Aorta (tissue), 5 donors: ENCODE measurements around the gene SPEF2. TPM values are rescaled to one million over a fixed set of nuclear protein-coding genes. Genes with fewer than 3 reads are reported as not detected.

Experiments
- ATAC-seq: fragments of 200-7000 bp; cut with Tn5 transposase; one replicate; pipeline ENCODE4 v1.9.1; 2022; ENCODE audit warnings: moderate library complexity; ENCODE audit not compliant: low FRiP score
- DNase-seq, 2 donors: peaks; one replicate each; pipeline ENCODE4 v3.0.0-alpha.2; 2020
- H3K27ac ChIP-seq, 2 donors: one replicate each; pipeline ENCODE4 v1.5.1; 2013; ENCODE audit warnings: low read length in 2 of 2, mild to moderate bottlenecking in 2 of 2, moderate library complexity in 2 of 2, control low read depth in 1 of 2, inconsistent platforms in 1 of 2, low read depth in 1 of 2
- H3K27me3 ChIP-seq, 2 donors: one replicate each; pipeline ENCODE4 v1.6.1; 2013; ENCODE audit warnings: control low read depth in 1 of 2, low read length in 1 of 2, mild to moderate bottlenecking in 1 of 2, moderate library complexity in 1 of 2; ENCODE audit not compliant: insufficient read depth in 2 of 2, control insufficient read depth in 1 of 2
- H3K36me3 ChIP-seq, 2 donors: one replicate each; pipeline ENCODE4 v1.6.1; 2013; ENCODE audit warnings: control low read depth in 1 of 2, low read length in 1 of 2, mild to moderate bottlenecking in 1 of 2; ENCODE audit not compliant: insufficient read depth in 2 of 2, control insufficient read depth in 1 of 2
- H3K4me1 ChIP-seq, 2 donors: one replicate each; pipeline ENCODE4 v1.6.1; 2013; ENCODE audit warnings: low read length in 2 of 2, control low read depth in 1 of 2, mild to moderate bottlenecking in 1 of 2, moderate library complexity in 1 of 2; ENCODE audit not compliant: insufficient read depth in 2 of 2, control insufficient read depth in 1 of 2
- H3K4me3 ChIP-seq, 2 donors: one replicate each; pipeline ENCODE4 v1.5.1; 2013; ENCODE audit warnings: low read length in 2 of 2, control low read depth in 1 of 2, mild to moderate bottlenecking in 1 of 2
- H3K9me3 ChIP-seq: one replicate; pipeline ENCODE4 v1.6.1; 2013; ENCODE audit warnings: mild to moderate bottlenecking, low read length; ENCODE audit not compliant: control insufficient read depth
- WGBS, 2 donors: extraction: QIAGEN DNeasy Blood & Tissue Kit; methylation state at CpG; one replicate each; pipeline ENCODE4 v1.1.7; 2013; 5-methylcytosine and 5-hydroxymethylcytosine counted together
- intact Hi-C, 2 donors: fragments of 100-400 bp; cut with DNase I; formaldehyde crosslinking; loops; one replicate each; pipeline versions ENCODE4 v1.14.2 to v1.15.0; 2022
- polyA plus RNA-seq, 2 donors: library from polyadenylated mRNA; stranded (reverse); fragments of 200-250 nt; gene quantifications; one replicate each; pipeline ENCODE4 v1.2.3, GENCODE V29; 2013
- total RNA-seq, 2 donors: library from RNA; stranded (reverse); fragmentation: NEBNext Ultra II Directional; extraction: Animal tissue kit (Norgen Biotek cat#: 25700); gene quantifications; one replicate each; pipeline ENCODE4 v1.2.1, GENCODE V29; 2021
- donor health status: healthy with polysubstance abuse.
- donor health status: Bipolar disorder and iron deficiency.
- donor health status: DM: no; HTN: no; CAD: no.
- donor health status: DM: no; HTN: no; CAD: no.
- donor health status: DM: yes; HTN: yes; CAD: no.

Gene SPEF2
- total and polyA plus RNA-seq, 4 donors: 1.0 to 10.9 (median 4.7) TPM

DNA sequence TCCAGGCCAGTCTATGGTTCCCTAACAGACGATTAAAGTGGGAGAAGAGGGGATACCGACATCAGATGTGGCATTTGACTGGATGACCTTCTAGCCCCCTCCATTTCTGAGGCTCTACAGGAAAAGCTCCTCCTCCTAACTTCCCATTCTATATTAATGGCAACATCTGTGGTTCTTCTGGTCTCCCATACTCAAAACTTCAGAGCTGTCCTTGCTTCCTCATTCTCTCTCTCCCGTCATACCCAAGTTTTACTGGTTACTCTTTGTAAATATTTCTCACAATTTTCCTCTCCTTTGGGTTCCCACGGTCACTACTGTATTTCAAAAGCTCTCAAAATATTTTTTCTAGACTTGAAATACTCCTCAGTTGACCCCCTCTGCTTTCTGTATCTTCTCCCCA is 203.1 kb downstream of the SPEF2 start:
- Histone ChIP-seq H3K4me1 (no peaks in the 10 kb centered on the region), H3K27ac (no peak overlapping the region), H3K4me3 (no peak overlapping the region), H3K36me3 (no peaks in the 10 kb centered on the region), H3K9me3 (peaks cover 1% of the 10 kb centered on the region), H3K27me3 (no peaks in the 10 kb centered on the region)
- intact Hi-C loops: no loop called here
- no peak for ATAC-seq
- 71 to 72% methylated on average over 4 of the region's 4 CpGs for WGBS, 2 donors
- no peak for DNase-seq

- Histone ChIP-seq H3K36me3 (no peaks in the 10 kb centered on the region), H3K4me1 (no peaks in the 10 kb centered on the region), H3K9me3 (peaks cover 1% of the 10 kb centered on the region), H3K4me3 (no peak overlapping the region), H3K27ac (no peak overlapping the region), H3K27me3 (no peaks in the 10 kb centered on the region)
- DNase-seq (no peak), ATAC-seq (no peak)
- 76 to 81% methylated on average over 2 of the region's 2 CpGs for WGBS, 2 donors
- intact Hi-C loops: no loop called here
These were observed 203.8 kb downstream of the SPEF2 start for GRCh38 chr5:35821513-35821912.

DNA sequence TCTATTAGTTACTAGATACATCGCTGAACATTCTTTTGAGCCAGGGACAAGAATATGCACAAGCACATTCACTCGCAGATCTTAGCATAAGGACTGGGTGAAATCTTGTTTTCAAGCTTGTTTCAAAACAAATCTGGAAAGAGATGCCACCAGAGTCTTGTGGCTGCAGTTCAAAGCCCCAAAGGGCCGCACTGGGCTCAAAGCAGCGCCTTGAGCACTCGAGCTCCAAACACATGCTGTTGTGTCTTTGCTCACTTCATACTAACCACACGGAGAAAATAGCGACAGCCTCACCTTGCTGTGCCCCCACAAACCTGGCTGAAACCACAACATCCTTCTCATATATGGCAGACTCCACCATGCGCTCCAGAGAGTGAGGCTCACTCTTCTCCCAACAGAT is 204.8 kb downstream of the SPEF2 start:
- Histone ChIP-seq H3K4me1 (no peaks in the 10 kb centered on the region), H3K9me3 (peaks cover 1% of the 10 kb centered on the region), H3K27me3 (no peaks in the 10 kb centered on the region), H3K4me3 (no peak overlapping the region), H3K36me3 (no peaks in the 10 kb centered on the region), H3K27ac (no peak overlapping the region)
- no peak for DNase-seq
- intact Hi-C loops: no loop called here
- WGBS, 2 donors: 83 to 89% methylated on average over 8 of the region's 8 CpGs
- ATAC-seq: no peak

DNA sequence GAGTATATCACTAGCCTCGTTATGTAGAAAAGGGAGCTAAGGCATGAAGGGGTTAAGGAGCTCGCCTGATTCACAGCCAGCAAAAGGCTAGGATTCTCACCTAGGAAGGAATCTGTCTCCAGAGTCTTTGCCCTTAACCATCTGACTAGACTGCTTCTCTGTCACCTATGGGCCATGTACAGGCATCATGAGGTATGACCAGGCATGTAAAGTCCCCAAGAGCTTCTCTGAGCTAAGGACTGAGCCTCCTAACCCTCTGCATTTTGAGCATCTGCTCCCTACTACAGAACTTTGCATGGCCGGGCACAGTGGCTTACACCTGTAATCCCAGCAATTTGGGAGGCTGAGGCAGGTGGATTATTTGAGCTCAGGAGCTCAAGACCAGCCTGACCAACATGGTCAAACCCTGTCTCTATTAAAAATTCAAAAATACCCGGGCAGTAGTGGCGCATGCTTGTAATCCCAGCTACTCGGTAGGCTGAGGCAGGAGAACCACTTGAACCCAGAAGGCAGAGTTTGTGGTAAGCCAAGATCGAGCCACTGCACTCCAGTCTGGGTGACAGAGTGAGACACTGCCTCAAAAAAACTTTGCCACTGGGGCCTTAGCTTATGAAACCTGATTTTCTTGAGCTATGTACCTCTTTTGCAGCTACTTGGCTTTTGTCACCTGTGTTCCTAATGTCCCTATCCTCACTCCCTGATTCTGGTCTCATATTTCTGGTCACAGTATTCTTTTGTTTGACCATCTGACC is 205.9 kb downstream of the SPEF2 start:
- H3K9me3 ChIP-seq: peaks cover 1% of the 10 kb centered on the region
- DNase-seq (no peak), ATAC-seq (no peak)
- no peaks in the 10 kb centered on the region for H3K4me1 ChIP-seq
- no peaks in the 10 kb centered on the region for H3K36me3 ChIP-seq
- no peak overlapping the region for H3K4me3 ChIP-seq
- intact Hi-C loops: no loop called here
- H3K27ac ChIP-seq: no peak overlapping the region
- WGBS, 2 donors: 67 to 75% methylated on average over 7 of the region's 7 CpGs
- H3K27me3 ChIP-seq: no peaks in the 10 kb centered on the region

- no peaks in the 10 kb centered on the region for H3K4me1 ChIP-seq
- ATAC-seq: no peak
- intact Hi-C loops: no loop called here
- DNase-seq: no peak
- no peak overlapping the region for H3K4me3 ChIP-seq
- H3K27ac ChIP-seq: no peak overlapping the region
- H3K27me3 ChIP-seq: no peaks in the 10 kb centered on the region
- peaks cover 1% of the 10 kb centered on the region for H3K9me3 ChIP-seq
- H3K36me3 ChIP-seq: no peaks in the 10 kb centered on the region
- 76 to 78% methylated on average over 2 to 3 of the region's 3 CpGs for WGBS, 2 donors
These were observed 208.4 kb downstream of the SPEF2 start for GRCh38 chr5:35826056-35826455.

DNA sequence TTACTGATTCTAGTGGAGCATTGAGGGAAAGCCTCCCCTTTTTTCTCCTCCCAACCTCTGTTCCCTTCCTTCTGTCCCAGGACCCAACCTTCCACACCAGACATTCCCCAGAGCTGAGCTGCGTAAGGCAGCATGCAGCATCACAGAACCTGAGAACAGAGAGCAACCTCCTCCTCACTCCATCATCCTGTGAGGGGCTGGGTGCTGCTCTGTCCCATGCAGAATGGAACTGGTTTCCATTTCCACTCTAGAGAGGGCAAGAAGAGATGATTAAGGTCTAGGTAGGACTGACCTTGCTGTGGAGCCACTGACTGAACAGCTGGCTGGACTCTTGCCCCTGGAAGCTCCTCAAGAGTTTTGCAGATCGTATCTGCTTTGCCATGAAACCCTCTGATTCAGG is 208.9 kb downstream of the SPEF2 start:
- DNase-seq (no peak), ATAC-seq (peak; percentile 22)
- Histone ChIP-seq H3K27me3 (no peaks in the 10 kb centered on the region), H3K36me3 (no peaks in the 10 kb centered on the region), H3K27ac (no peak overlapping the region), H3K4me1 (no peaks in the 10 kb centered on the region), H3K4me3 (no peak overlapping the region), H3K9me3 (peaks cover 1% of the 10 kb centered on the region)
- intact Hi-C loops: no loop called here
- WGBS, 2 donors: 69 to 75% methylated on average over 2 of the region's 2 CpGs

- no peaks in the 10 kb centered on the region for H3K4me1 ChIP-seq
- intact Hi-C loops: no loop called here
- WGBS, 2 donors: 69 to 74% methylated on average over 4 of the region's 4 CpGs
- no peak overlapping the region for H3K27ac ChIP-seq
- H3K36me3 ChIP-seq: no peaks in the 10 kb centered on the region
- no peak for ATAC-seq
- H3K27me3 ChIP-seq: no peaks in the 10 kb centered on the region
- DNase-seq: no peak
- H3K4me3 ChIP-seq: no peak overlapping the region
- H3K9me3 ChIP-seq: no peaks in the 10 kb centered on the region
These were observed 210.5 kb downstream of the SPEF2 start for GRCh38 chr5:35828082-35828598.

DNA sequence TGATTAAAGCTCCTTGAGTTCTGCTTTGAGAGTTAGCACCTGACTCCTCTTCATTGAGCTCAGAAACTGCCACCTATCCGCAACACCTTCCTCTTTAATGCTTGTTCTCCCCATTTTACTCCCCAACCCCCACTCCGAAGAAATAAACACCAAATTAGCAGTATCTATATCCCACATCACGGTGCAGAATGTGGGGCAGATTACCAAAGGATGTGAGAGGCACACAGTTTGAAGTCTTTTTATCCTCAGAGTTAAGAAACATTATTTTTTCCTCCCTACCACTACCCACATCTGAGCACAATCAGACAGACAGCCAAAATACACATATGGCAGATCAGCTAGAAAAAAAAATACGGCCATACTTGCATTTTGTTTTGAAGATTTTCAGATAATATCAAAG is 212.9 kb downstream of the SPEF2 start:
- Histone ChIP-seq H3K27ac (no peak overlapping the region), H3K4me1 (no peaks in the 10 kb centered on the region), H3K9me3 (no peaks in the 10 kb centered on the region), H3K36me3 (no peaks in the 10 kb centered on the region), H3K4me3 (no peak overlapping the region), H3K27me3 (no peaks in the 10 kb centered on the region)
- no peak for DNase-seq
- 63 to 64% methylated on average over 4 of the region's 4 CpGs for WGBS, 2 donors
- ATAC-seq: no peak
- intact Hi-C loops: no loop called here

GRCh38 chr5:35832762-35833161 is 215.1 kb downstream of the SPEF2 start:
- no peaks in the 10 kb centered on the region for H3K27me3 ChIP-seq
- DNase-seq (no peak), ATAC-seq (no peak)
- H3K27ac ChIP-seq: no peak overlapping the region
- intact Hi-C loops: no loop called here
- H3K4me1 ChIP-seq: no peaks in the 10 kb centered on the region
- 65 to 74% methylated on average over 2 of the region's 2 CpGs for WGBS, 2 donors
- H3K4me3 ChIP-seq: no peak overlapping the region
- H3K9me3 ChIP-seq: no peaks in the 10 kb centered on the region
- H3K36me3 ChIP-seq: no peaks in the 10 kb centered on the region
